ENCODE measurements around the gene EYA4.

Gene EYA4

DNA sequence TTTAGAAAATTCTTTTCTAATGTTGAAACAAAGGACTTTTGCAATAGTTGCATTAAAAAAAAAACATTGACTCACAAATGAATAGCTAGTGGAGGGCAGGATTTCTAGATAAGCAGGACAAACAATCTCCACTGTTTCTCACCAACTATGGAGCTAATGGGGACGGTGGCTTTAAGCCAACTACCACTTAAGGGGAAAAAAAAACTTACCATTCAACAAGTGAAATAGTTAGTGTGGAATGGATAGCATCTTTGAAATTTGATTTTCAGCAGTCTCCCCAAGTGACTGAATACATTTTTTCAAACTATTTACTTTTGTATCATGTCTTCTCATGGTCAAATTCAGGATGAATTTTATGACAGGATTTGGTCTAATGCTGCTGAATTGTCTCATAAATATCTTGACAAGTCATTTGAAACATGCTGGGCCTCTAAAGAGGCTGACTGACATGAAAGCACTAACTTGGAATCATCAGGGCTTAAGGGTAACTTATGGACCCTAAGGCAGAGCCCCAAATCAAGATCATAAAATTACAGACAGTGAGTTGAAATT, 100.5 kb downstream of the EYA4 start (continued):
- TF ChIP-seq, protein P1, sequence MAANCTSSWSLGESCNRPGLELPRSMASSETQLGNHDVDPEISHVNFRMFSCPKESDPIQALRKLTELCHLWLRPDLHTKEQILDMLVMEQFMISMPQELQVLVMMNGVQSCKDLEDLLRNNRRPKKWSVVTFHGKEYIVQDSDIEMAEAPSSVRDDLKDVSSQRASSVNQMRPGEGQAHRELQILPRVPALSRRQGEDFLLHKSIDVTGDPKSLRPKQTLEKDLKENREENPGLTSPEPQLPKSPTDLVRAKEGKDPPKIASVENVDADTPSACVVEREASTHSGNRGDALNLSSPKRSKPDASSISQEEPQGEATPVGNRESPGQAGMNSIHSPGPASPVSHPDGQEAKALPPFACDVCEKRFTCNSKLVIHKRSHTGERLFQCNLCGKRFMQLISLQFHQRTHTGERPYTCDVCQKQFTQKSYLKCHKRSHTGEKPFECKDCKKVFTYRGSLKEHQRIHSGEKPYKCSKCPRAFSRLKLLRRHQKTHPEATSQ (tag by site-specific recombination; IDR thresholded peaks at IDR 0.05) = no peak
- no peak for TF ChIP-seq ZNF433 (tag by site-specific recombination; IDR thresholded peaks at IDR 0.05; ENCODE audit: low read depth)
- TF ChIP-seq RBAK (tag by site-specific recombination; IDR thresholded peaks at IDR 0.05) = no peak
- peak; percentile 61 for TF ChIP-seq YY1 (tag by site-specific recombination; IDR thresholded peaks at IDR 0.05)

- TF ChIP-seq ZNF558 (tag by site-specific recombination; IDR thresholded peaks at IDR 0.05) (no peak), KLF17 (tag by site-specific recombination; IDR thresholded peaks at IDR 0.05) (no peak), BCL11B (tag by site-specific recombination; IDR thresholded peaks at IDR 0.05; ENCODE audit: low read depth) (no peak), ZNF398 (tag by site-specific recombination; IDR thresholded peaks at IDR 0.05) (0 out of 2 replicates have a peak, but pooled peaks have one; percentile 11), ZNF596 (tag by site-specific recombination; IDR thresholded peaks at IDR 0.05) (no peak), ZNF121 (tag by site-specific recombination; IDR thresholded peaks at IDR 0.05) (no peak), PRDM2 (tag by site-specific recombination; IDR thresholded peaks at IDR 0.05; ENCODE audit: borderline replicate concordance) (no peak), ZNF501 (tag by site-specific recombination; IDR thresholded peaks at IDR 0.05) (no peak), ZXDB (tag by site-specific recombination; IDR thresholded peaks at IDR 0.05) (no peak), ZNF433 (tag by site-specific recombination; IDR thresholded peaks at IDR 0.05; ENCODE audit: low read depth) (no peak), ZFHX2 (tag by site-specific recombination; conservative IDR thresholded peaks at IDR 0.05) (no peak), ZNF10 (tag by site-specific recombination; IDR thresholded peaks at IDR 0.05) (peak; percentile 47; the same call in 1 of the 2 replicates), ZNF660 (tag by site-specific recombination; IDR thresholded peaks at IDR 0.05) (no peak), ZIC2 (tag by site-specific recombination; IDR thresholded peaks at IDR 0.05) (no peak)
- Histone ChIP-seq H3K4me3 (ENCODE audit: low read depth, low read length) (no peak overlapping the region), H3K36me3 (ENCODE audit: control insufficient read depth in 2 of 2, insufficient read depth in 1 of 2, low read length in 2 of 2) (no peaks in the 10 kb centered on the region), H3K9me3 (ENCODE audit: control insufficient read depth, insufficient read depth, low read depth, low read length) (no peaks in the 10 kb centered on the region), H3K27ac (ENCODE audit: extremely low read depth, low read depth, low read length) (no peak overlapping the region), H3K4me1 (ENCODE audit: control insufficient read depth, insufficient read depth, low read length) (peaks cover 65% of the 10 kb centered on the region)
- ChIA-PET CTCF (interaction anchor here (1.2 kb wide), 1 partner anchor 25 kb away, joined by 3 read pairs; no protein-coding TSS in a partner anchor), POLR2A (no interaction called here)
Measured at GRCh38 chr6:133343220-133343619, 102.1 kb downstream of the EYA4 start.
